K562 treated with DMSO at 1 percent for 48 hours (cell line): ENCODE data around the gene SV2B. TPM values are rescaled to one million over a fixed set of nuclear protein-coding genes. Genes with fewer than 3 reads are reported as not detected.

Experiments used
- total RNA-seq: library from RNA; unstranded; fragments of 300-600 nt; gene quantifications from 2 replicates; pipeline ENCODE4 v1.2.3, GENCODE V29; 2022; ENCODE audit warnings: low replicate concordance; ENCODE audit errors: extremely low read depth

Gene SV2B
- not detected in 2 replicates for total RNA-seq

GRCh38 chr15:91099995-91100813 lies at the start of gene SV2B:
Gene SV2B, plus strand, starts transcription at chr15:91100257. Its CDS starts 126,007 bp downstream, at chr15:91226264.

Other genes starting within 250 kb of the SV2B start
- not detected in 2 replicates for gene FURIN, start 231.7 kb upstream of the SV2B start, total RNA-seq
- gene FES, start 215.8 kb upstream of the SV2B start, total RNA-seq = not detected in 2 replicates
- 258 TPM in 1 of 2 replicates, not detected in the other for gene MAN2A2, start 197.0 kb upstream of the SV2B start, total RNA-seq
- gene HDDC3, start 167.7 kb upstream of the SV2B start, total RNA-seq = not detected in 2 replicates
- 1,074 TPM in 1 of 2 replicates, not detected in the other for gene UNC45A, start 165.0 kb upstream of the SV2B start, total RNA-seq
- gene RCCD1, start 145.4 kb upstream of the SV2B start, total RNA-seq = not detected in 2 replicates
- gene PRC1, start 105.7 kb upstream of the SV2B start, total RNA-seq = not detected in 2 replicates
- not detected in 2 replicates for gene VPS33B, start 77.7 kb upstream of the SV2B start, total RNA-seq